COLO668 (cell line): ENCODE results near the gene DICER1.

Experiments
- DNase-seq: peaks from one replicate; lab custom pipeline; 2025; ENCODE audit not compliant: unreplicated experiment; lab: John Stamatoyannopoulos, UW

The DICER1 gene

DNA sequence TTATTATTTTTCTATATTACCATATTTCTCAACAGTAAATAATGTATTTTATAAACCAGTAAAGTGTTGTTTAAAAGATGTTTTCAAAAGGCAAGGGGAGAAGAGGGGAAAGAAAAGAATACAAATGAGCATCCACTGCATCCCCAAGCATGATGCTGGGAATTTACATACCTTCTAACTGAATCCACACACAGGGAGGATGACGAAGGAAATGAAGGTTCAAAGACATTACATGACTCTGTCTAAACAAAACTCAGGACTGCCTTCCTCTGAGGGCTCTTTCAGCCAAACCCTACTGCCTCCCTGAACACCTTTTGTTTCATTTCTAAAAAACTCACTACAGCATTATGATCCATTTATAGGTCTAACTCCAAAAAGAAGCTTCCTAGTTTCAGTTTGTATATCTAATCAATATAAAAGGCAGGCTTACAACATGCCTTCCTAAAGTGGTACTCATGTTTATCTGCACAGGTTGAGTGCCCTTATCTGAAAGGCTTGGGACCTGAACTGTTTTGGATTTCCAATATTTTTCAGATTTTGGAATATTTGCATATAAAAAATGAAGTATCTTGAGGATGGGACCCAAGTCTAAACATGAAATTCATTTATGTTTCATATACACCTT is 30.3 kb downstream of the DICER1 start:
- DNase-seq = no peak

GRCh38 chr14:95125915-95126314 is 31.4 kb downstream of the DICER1 start:
- DNase-seq = no peak

GRCh38 chr14:95125221-95125620 is 32.1 kb downstream of the DICER1 start:
- no peak for DNase-seq

DNA sequence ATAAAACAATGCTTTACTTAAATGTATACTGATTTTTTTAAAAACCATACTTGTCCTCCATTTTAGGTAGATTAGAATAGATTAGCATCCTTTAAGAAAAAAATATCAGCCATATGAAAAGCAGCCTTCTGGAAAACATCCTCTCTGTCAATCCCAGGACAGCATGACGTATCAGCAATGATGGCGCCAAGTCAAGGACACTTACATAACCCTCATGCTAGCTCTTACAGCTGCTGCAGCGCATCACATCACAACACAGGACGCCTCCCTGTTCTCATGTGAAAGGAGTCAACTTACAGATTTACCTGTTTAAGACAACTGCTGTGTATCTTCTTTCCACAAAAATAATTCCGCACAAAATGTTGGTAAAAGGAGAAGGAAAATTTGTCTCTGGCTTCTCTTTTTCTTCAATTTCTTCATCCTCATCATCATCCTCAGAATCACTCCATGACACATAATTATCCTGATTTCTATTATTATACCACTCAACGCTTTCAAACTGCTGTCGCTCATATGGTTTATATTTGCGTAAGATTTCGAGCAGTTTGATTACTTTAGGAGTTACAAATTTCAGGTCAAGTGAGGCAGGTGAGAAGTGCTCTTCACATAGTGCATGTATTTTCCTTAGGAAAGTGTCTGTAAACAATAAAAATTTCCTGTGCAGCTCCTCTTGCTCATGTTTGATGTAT is 33.3 kb downstream of the DICER1 start:
- no peak for DNase-seq

- no peak for DNase-seq
Observed at GRCh38 chr14:95122621-95122945, 34.7 kb downstream of the DICER1 start.

DNA sequence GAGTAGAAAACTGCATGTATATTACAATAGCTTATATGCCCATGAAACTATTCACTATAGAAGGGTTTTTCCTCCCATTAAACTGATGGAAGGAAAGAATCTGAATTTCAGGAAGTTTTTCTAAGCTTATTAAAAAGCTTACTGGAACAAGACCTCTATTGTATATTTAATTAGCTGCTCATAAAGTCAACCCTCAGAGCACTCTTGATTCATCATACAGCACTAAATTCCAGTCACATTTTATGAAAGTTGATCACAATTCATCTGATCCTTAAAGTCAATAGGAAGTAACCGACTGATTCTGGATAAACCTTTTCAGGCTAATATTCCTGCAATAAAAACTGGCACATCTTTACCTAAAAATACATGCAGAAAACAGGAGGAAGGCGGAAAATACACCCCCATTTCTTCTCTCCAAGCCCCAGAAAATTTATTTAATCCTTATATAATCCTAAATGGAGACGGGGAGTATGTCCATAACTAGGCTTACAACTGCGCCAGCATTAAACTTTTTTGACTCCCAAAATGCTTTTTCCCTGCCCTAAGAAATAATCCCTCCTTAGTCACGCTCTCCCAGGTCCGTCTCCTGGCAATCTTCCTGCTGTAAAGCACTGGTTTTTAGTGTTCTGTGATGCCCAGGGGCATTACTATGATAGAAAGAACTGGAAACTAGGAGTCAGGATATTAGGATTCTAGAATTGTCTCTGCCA is 35.3 kb downstream of the DICER1 start:
- DNase-seq = no peak

- DNase-seq = no peak
Observed at GRCh38 chr14:95119336-95119735, 38.0 kb downstream of the DICER1 start.

DNA sequence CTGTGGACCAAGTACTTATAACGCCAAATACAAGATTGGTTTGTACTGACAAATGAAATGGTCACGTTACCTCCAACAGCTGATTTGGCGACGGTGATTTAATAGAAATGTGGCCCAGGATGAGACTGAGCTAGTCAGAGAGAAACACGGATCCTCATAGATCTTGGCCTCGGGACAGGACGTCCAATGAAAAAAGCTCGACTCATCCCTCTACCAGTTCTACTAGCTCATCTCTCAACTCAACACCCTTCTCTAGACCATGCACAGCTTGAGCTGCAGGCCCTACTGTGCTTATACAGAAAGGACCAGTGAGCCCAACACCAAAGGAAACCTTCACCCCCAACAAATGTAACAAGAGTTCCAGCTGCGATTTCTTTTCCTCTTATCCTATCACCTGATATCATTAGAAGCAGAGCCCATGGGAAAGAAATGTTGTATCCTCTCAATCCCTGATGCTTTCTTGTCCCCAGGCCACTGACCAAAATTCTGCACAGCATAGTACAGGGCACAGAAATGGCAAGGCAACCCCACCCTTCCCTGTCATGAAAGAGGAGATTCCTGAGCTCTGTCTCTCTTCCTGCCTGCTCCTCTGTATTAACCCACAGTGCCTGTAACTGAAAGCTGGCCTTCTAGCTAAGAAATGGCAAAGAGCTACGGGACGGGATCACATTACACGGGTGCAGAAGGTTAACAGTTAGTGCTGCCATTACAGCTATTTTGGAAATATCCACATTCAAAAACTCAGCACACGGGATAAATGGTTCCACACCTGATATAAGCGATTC is 39.2 kb downstream of the DICER1 start:
- no peak for DNase-seq

GRCh38 chr14:95113476-95113875 is 43.9 kb downstream of the DICER1 start:
- no peak for DNase-seq

GRCh38 chr14:95111507-95112164 is 45.7 kb downstream of the DICER1 start:
- DNase-seq = no peak

- DNase-seq = no peak
Observed at GRCh38 chr14:95110178-95110577, 47.2 kb downstream of the DICER1 start.

- DNase-seq = no peak
Observed at GRCh38 chr14:95107711-95108110, 49.6 kb downstream of the DICER1 start.

- no peak for DNase-seq
Observed at GRCh38 chr14:95106971-95107370, 50.4 kb downstream of the DICER1 start.

DNA sequence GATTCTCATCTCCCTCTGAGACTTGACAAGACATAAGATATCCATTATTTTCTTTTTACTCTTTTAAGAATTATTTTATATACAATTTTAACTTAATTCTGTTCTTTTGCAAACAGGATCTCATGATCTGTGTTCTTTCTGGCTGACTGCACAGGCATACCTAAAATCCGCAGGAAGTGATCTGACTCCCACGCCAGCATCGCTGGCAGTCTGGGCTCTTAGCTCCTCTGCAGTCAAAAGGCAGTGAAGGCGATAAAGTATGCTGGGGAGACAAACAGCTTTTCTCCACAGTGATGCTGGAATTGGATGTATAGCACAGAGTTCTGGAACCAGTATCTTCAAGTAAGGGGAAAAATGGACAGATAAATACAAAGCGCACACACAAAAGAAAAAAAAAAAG is 52.4 kb downstream of the DICER1 start:
- DNase-seq = no peak

DNA sequence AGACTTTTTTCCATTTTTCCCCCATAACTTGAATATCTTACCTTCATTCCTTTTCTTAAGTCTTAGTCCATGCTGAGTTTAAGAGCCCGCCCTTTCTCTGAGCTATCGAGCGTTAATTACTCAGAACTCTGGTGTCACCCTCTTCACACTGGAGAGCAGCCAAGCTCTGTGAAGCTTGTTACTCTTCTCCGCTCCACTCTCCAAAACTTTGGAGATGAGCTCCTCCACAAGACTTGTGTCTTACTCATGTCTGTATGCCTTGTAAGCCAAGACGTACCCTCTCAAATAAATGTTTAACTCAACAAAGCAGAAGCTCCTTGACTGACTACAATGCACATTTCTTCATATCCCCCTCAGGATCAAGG is 54.7 kb downstream of the DICER1 start:
- no peak for DNase-seq

DNA sequence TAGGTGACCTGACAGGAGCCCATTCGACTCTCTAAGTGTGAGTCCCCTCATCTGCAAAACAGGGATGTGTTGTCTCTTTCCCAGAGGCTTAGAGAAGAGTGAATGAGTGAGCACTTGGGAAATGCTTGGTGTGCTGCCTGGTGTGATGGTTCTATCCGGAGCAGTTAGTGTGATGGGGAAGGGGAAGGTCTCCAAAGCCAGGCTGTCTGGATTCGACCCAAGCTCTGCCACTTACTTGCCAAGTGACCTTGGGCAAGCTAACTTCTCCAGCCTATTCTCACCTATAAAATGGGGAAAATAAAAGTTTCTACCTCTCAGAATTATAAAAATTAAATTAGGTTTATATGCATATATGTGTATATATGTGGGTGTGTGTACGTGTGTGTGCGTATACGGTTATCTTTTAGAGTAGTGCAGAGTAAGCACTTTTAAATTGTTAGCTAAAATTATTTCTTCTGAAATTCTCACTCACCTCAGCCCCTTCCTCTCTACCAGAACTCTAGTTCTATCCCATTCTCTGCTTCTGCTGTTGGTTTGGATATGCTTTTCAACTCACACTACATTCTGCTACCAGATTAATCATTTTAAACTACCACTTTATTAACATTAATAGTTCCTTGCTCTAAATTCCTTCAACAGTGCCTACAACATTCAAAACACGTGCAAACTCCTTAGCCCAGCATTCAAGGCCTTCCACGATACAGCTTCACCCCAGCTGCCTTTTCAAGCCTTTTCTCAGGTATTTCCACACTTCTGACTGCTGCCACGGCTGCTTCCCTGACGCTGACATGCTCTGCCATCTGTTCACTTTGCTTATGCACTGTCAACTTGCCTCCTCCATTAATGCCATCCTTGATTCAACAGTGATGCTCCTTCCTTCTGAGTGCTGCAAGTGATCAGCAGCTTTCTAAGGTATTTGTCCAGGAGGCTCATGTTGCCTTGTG is 55.3 kb downstream of the DICER1 start:
- no peak for DNase-seq

GRCh38 chr14:95098984-95099599 is 58.2 kb downstream of the DICER1 start:
- peak; percentile 56 for DNase-seq

DNA sequence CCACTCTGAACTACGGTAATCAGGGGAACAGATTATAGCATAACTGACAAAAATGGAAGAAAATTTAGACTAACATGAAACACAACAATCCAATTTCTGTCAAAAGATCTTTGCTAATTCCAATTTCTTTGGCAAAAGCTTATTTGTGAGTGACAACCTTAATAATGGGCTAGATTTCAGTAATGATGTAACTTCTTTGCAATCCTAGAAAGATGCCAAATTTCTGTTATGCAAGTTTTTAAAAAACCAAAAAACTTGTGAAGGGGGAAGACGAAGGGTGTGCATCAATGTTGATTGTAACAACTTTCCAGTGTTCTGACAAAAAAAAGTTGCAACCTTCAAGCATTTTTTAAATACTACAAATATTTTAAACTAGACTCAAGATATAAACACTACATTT is 59.9 kb downstream of the DICER1 start:
- no peak for DNase-seq

DNA sequence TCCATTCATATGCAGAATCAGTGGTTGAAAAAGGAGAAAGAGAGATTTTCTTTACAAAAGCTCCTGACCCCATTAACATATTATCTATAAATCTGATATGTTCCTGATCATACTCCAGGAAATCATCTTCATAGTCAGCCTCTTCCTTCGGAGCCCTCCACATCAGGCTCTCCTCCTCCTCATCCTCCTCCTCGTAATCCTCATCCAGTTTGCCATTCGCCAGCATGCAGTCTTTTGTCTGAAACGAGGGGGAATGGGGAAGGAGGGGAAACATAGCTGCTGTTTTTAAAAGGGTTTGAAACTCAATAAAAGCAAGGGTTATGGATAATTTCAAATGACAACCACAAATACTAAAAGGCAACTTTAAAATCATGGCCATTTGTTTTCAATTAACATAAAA is 60.9 kb downstream of the DICER1 start:
- no peak for DNase-seq

- no peak for DNase-seq
Observed at GRCh38 chr14:95095996-95096395, 61.3 kb downstream of the DICER1 start.
